A673 (cell line): ENCODE measurements around the gene TLE6.

ENCODE experiments used
- EZH2 ChIP-seq: fragments of 200-600 bp; sonication (generic); IDR thresholded peaks from 2 replicates; pipeline ENCODE4 v1.6.1; 2017; ENCODE audit warnings: borderline replicate concordance, low read depth, mild to moderate bottlenecking, mixed read lengths, antibody characterized with exemption, low read length; ENCODE audit not compliant: poor library complexity, severe bottlenecking
- TF ChIP-seq, protein P1 (sequence below): fragments of 300-800, 200-600 bp; sonication (generic); conservative IDR thresholded peaks from 2 replicates; pipeline ENCODE4 v1.5.1; 2017; ENCODE audit warnings: low read depth, mild to moderate bottlenecking, antibody characterized with exemption, low read length, moderate library complexity, mixed read lengths

DNA sequence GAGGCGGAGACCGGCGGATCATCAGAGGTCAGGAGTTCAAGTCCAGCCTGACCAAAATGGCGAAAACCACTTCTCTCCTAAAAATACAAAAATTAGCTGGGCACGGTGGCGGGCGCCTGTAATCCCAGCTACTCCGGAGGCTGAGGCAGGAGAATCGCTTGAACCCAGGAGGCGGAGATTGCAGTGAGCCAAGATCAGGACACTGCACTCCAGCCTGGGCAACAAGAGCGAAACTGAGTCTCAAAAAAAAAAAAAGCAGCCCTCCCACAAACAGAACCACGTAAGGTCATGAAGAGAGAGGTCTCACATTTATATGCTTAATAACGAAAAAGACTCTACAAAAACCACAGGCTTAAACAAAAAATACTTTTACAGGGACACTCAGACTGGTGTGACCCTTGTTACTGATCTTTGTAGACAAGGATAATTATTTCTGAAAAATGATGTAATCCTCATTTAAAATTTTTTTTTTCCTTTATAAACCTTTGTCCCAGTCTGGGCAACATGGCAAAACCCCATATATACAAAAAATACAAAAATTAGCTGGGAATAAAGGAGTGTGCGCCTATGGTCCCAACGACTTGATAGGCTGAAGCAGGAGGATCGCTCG is 31.7 kb upstream of the TLE6 start:
- TF ChIP-seq EZH2: no peak
- TF ChIP-seq, protein P1, sequence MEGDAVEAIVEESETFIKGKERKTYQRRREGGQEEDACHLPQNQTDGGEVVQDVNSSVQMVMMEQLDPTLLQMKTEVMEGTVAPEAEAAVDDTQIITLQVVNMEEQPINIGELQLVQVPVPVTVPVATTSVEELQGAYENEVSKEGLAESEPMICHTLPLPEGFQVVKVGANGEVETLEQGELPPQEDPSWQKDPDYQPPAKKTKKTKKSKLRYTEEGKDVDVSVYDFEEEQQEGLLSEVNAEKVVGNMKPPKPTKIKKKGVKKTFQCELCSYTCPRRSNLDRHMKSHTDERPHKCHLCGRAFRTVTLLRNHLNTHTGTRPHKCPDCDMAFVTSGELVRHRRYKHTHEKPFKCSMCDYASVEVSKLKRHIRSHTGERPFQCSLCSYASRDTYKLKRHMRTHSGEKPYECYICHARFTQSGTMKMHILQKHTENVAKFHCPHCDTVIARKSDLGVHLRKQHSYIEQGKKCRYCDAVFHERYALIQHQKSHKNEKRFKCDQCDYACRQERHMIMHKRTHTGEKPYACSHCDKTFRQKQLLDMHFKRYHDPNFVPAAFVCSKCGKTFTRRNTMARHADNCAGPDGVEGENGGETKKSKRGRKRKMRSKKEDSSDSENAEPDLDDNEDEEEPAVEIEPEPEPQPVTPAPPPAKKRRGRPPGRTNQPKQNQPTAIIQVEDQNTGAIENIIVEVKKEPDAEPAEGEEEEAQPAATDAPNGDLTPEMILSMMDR: no peak
